Stimulated activated CD8-positive, alpha-beta memory T cell treated with anti-CD3 and anti-CD28 coated beads, Interleukin-7, amount 100 ng/mL, for 4 hours (primary cell): ENCODE measurements around the gene ABHD17A.
"Not testable (repeated sequence)": the region's sequence is repeated elsewhere in the genome, so short reads cannot be mapped to it uniquely, and the experiment has no call there.

Experiments used
- DNase-seq, 2 donors: peaks; one replicate each; pipeline ENCODE4 v3.0.0-alpha.2; 2020; ENCODE audit warnings: low read depth in 2 of 2

Gene ABHD17A

GRCh38 chr19:1910177-1910576, 24.9 kb upstream of the ABHD17A start:
- DNase-seq: no peak

- DNase-seq: no peak
Measured at GRCh38 chr19:1909761-1910080, 24.4 kb upstream of the ABHD17A start.

- no peak for DNase-seq
Measured at GRCh38 chr19:1908364-1908678, 23.0 kb upstream of the ABHD17A start.

GRCh38 chr19:1907563-1908363, 22.5 kb upstream of the ABHD17A start:
- DNase-seq: no peak

GRCh38 chr19:1906985-1907562, 21.8 kb upstream of the ABHD17A start:
- no peak for DNase-seq

- no peak for DNase-seq
Measured at GRCh38 chr19:1905863-1906375, 20.6 kb upstream of the ABHD17A start.

DNA sequence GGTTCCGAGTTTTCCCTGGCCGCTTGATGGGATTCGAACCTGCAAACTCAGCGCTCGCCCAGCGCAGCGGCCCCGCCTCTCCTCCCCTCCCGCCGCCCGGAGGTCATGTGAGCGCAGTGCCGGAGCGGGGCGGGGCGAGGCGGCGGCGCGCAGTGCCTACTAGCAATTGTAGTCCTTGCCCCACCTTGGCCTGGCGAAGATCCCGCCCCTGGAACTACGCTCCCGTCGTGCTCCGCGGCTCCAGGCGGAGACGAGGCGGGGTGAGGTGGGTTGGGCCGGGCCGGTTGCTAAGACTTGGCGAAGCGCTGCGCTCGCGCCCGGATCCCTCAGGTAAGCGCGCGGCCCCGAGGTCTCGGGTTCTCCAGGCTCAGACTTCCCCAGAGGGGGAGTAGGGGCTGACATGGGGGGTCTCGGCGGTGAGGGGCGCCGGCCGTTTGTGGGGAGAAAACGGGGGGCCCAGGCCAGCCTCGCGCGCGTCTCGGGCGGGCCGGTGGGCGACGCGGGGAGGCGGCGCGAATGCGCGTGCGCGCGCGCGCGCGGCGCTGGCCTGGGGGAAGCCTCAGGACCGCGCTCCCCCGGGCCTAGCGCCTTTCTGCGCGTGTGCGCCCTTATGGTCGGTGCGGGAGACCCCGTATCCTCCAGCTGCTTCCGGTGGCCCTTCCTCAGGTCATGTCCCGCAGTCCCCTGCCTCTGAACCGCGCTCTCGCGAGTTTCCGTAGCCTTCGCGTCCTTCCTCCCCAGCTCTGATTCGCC, 20.0 kb upstream of the ABHD17A start, which contains the start of the genes ADAT3 and SCAMP4:
ADAT3 (plus strand) TSS at position 290 of the 753 bp plus-strand sequence. CDS start 6,649 bp downstream, outside the sequence.
SCAMP4 (plus strand) TSS at position 290 of the 753 bp plus-strand sequence. CDS start 9,621 bp downstream, outside the sequence.
- DNase-seq: peak; percentile 96 to 99

DNA sequence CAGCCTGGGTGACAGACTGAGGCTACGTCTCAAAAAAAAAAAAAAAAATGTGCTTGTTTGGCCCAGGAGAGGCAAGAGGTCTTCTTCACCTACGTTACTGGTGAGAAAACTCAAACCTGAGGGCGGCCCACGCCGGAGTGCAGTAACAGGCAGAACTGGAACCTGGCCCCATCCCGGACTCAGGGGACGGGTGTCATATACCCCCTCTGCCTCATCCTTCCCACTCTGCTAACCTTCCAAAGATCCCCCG, 19.5 kb upstream of the ABHD17A start:
- no peak for DNase-seq

- DNase-seq: no peak
Measured at GRCh38 chr19:1902923-1903322, 17.6 kb upstream of the ABHD17A start.

GRCh38 chr19:1901940-1902404, 16.7 kb upstream of the ABHD17A start:
- no peak for DNase-seq

DNA sequence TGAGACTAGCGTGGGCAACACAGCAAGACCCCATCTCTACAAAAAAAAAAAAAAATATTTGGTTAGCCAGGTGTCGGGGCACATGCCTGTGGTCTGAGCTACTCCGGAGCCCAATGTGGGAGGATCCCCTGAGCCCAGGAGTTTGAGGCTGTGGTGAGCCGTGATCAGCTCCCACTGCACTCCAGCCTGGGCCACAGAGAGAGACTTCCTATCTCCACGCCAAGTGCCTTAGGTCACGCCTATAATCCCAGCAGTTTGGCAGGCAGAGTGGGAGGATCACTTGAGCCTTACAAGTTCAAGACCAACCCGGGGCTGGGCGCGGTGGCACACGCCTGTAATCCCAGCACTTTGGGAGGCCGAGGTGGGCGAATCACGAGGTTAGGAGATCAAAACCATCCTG, 11.2 kb upstream of the ABHD17A start:
- no peak for DNase-seq

GRCh38 chr19:1893791-1894190, 8.5 kb upstream of the ABHD17A start:
- DNase-seq: no peak

DNA sequence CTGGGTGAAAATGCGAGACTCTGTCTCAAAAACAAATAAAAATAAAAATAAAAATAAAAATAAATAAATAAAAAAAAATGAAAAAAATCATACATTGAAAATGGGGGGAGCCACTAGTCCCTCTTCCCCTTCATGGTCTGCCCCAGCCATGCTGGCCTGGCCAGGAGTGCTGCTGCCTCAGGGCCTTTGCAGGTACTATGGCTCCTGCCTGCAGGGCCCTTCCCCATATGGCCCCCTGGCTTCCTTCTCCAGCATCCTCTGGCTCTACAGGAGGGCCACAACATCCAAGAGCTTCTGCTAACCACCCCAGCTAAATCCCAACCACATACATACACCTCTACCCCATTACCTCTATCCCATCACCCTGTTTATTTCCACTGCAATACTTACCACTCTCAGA, 4.6 kb upstream of the ABHD17A start:
- DNase-seq: no peak

DNA sequence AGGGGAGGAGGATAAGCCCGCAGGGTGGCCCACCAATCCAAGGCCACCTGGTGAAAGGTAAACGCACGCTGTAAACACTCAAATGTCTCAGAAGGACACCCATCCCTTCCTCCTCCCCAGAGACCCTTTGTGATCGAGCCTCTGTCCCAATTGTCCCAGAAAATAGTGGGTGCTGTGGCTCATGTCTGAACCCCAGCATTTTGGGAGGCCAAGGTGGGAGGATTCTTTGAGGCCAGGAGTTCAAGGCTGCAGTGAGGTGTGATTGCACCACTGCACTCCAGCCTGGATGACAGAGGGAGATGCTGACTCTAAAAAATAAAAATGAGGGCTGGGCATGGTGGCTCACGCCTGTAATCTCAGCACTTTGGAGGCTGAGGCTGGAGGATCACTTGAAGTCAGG, 3.1 kb upstream of the ABHD17A start:
- DNase-seq: no peak

- not testable (repeated sequence) for DNase-seq
Measured at GRCh38 chr19:1886360-1886759, 1.1 kb upstream of the ABHD17A start.

GRCh38 chr19:1884719-1885334, 469 bp downstream of the ABHD17A start:
- no peak for DNase-seq

- DNase-seq: peak in 1 of 2 donors; percentile 61
Measured at GRCh38 chr19:1884291-1884718, 991 bp downstream of the ABHD17A start.

DNA sequence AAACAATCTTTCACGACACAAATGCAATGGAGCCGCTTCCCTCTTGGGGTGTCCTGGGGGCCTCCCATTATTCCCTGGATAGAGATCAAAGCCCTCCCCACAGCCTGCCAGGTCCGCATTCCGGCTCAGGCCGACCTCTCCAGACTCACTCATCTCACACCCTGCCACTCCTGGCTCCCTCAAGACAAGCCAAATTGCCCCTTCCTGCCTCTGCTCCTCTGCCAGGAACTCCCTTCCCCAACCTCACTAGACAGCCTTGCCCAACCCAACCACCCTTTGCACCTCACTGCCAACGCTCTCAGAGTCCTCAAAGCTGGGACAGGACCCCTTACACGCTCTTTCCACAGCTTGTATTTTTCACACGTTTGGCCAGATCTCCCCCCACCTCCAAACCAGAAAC, 1.5 kb downstream of the ABHD17A start:
- DNase-seq: no peak

DNA sequence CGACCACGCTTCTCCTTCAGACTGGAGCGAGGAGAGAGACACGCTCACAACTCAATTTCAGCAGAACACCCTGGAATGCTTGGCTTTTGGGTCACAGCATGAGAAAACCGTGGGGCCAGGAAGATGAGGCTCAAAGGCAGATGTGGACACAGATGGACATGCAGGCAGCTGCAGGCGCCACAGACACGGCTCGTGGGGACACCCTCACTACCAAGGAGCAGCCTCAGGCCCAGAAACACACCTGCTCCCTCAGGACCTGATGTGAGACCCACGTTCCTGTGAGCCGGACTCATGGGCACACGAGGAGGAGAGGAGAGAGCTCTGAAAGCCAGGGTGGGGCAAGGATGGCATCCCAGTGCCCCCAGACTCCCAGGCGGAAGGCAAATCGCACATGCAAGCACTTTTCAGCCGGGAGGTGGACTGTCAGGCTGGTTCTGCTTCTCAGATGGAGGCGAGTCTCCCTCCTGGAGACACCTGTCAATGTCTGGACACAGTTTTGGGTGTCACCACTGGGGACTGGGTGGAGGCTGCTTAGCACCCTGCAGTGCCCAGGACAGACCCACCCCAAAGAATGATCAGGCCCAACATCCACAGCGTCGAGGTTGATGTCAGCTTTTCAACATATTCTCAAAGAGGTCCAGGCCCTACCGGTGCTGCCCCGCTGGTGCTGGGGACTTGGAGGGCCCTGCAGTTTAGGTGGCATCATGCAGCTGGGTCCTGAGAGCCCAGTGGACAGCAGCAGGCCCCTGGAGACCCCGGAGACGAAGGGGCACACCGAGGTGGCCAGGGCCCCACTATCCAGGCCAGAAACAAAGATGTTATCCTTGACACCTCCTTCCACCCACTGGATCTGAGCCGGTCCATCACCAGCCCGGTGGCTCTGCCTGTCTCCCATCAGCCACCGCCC, 2.3 kb downstream of the ABHD17A start:
- no peak for DNase-seq

- DNase-seq: peak; percentile 62 to 65
Measured at GRCh38 chr19:1882089-1882785, 3.1 kb downstream of the ABHD17A start.
